Posterior vena cava (tissue), 2 donors: ENCODE data around the gene MYH10. TPM values are rescaled to one million over a fixed set of nuclear protein-coding genes. Genes with fewer than 3 reads are reported as not detected.
A peak's percentile ranks its signal among the peaks of the same experiment; 100 is the strongest.

Experiments
- DNase-seq: peaks from one replicate; pipeline ENCODE4 v3.0.0-alpha.2; 2020; ENCODE audit warnings: low spot score
- intact Hi-C, 2 donors: fragments of 100-400 bp; cut with DNase I; formaldehyde crosslinking; loops; one replicate each; pipeline versions ENCODE4 v1.14.1 to v1.14.2; 2022 to 2023
- total RNA-seq, 2 donors: library from RNA; stranded (reverse); fragmentation: NEBNext Ultra II Directional; extraction: Animal tissue kit (Norgen Biotek cat#: 25700); gene quantifications; one replicate each; pipeline ENCODE4 v1.2.1, GENCODE V29; 2021
- donor health status: DM: yes; HTN: yes; CAD: no.
- donor health status: DM: yes; HTN: yes; CAD: no.

The MYH10 gene
- total RNA-seq, 2 donors from 2014 or later, result 232 to 233 TPM

DNA sequence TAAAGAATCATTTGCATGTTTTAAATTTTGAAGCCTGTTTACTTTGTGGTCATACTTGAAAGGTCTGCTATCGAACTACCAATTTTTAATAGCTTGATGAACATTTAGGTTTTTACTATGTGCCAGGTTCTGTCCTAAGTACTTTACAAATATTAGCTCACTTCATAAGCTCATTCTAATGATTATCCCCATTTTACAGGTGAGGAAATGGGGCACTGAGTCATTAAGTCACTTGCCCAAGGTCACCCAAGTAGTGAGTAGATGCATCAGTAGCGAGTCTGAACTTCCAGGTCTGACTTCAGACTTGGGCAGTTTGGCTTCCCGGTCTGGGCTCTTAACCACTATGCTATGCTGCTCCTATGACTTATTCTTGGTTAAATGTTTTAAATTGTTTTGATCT lies 190.8 kb downstream of the MYH10 start:
- intact Hi-C loops, result no loop called here
- no peak for DNase-seq

DNA sequence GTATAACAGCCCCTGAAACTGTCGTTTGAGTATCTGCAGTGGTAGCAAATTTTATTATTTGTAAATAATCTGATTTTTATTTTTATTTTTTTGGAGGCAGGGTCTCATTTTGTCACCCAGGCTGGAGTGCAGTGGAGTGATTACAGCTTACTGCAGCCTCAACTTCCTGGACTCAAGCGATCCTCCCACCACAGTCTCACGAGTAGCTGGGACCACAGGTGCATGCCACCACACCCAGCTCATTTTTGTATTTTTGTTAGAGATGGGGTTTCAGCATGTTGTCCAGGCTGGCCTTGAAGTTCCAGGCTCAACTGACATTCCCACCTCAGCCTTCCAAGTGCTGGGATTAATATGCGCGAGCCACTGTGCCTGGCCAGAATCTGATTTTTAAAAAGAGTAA lies 192.1 kb downstream of the MYH10 start:
- DNase-seq, result no peak
- intact Hi-C loops, result no loop called here

DNA sequence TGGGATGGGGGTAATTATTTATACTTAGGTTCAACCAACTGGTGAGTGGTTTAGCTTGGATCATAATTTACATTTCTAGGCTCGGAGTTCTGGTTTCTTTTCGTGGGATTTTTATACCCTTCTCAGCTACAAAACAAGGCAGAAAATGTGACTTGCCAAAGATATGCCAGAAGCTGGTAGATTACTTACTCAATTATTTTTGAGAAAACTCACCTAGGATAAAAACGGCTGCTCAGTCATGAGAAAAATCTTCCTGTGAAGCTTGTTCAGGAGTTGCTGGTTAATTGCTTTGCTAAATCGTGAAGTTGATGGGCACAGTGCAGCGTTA lies 193.7 kb downstream of the MYH10 start:
- intact Hi-C loops, result no loop called here
- DNase-seq, result no peak

DNA sequence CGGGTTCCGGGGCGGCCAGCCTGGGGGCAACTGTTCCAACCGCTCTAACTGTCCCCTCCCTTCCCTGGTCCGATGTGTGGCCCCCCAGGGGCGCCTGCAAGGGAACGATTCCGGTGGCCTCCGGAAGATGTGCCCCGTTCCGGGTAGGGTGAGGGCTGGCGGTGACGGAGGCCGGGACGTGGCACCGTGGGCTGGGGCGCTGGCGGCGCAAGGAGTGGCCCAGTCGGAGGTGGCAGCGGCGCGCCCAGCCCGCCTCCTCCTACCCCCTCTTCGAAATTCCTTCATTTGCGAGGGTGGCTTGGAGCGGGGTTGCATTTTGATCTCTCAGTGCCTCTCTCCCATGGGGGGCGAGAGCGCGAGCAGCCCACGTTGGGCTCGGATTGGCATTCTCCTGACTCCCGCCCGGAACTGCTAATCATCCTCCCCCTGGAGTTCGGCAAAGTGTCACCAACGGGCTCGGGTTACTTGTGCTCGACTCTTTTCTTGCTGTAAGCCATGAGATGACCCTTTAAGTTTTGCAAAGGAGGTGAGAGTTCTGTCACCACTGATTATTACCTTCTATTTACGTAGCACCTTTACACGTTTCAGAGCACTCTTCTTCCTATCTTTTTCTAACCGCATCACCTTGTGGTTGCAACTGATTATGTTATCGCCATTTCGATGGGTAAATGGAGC lies 194.2 kb downstream of the MYH10 start:
- DNase-seq, result peak; percentile 92
- intact Hi-C loops, result no loop called here

DNA sequence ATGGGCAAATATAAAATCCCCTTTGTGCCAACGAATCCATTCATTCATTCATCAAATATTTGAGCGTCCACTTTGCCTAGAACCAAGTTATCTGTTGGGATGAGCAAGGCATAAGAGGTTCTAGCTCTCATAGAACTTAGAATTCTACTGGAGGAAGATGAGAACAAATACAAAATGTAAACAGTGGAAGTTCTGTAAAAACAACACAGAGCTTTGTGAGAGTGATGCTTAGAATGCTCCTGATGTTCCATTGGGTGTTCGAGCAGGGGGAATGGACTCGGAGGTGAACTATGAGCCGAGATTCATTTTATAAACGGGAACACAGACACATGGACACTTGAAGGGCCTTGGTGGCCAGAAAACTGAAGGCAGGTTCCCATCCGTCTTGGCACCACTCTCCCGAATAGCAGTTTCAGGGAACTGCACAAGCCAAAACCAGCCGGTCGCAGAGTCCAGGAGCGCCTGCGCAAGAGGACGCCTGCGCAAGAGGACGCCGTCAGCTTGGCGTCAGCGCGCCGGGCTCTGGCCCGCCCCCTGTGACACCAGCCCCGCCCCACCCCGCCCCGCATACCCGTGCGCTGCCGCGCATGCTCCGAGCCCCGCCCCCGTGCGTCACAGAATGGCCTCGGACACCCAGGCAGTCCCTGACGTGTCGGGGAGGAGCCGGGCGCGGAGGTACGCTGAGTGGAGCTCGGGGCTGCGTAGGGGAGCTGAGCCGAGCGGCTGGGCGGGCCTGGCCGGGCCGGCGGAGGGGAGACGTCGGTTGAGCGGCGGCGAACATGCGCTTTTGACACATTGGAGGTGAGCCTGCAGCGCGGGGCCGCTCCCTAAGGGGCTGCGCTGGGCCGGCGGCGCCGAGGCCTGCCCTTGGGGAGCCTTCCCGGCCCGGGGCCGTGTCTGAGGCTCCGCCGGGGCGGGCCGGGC lies 195.0 kb downstream of the MYH10 start, which contains the start of gene NDEL1:
Gene NDEL1, plus strand, starts transcription at position 640 of the 924 bp plus-strand sequence. CDS start 8,388 bp downstream, outside the sequence.
- intact Hi-C loops, result no loop called here
- DNase-seq, result peak; percentile 100

DNA sequence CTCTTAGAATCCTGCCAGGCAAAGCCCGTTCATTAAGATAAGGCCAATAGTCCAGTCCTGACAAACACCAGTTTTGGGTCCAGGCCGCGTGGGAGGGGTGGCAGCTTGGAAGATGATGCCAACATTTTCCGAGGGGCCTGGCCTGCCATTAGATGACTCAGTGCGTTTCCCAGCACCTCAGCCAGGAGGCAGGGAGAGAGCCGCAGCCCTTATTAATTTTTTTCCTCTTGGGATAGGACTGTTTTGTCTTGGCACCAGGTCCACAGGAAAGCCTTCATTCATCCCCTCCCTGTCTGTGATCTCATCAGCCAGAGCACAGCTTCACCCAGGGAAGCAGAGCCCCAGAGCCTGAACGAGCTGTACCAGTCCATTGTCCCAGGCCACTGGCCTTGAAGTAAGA lies 199.6 kb downstream of the MYH10 start:
- intact Hi-C loops, result no loop called here

DNA sequence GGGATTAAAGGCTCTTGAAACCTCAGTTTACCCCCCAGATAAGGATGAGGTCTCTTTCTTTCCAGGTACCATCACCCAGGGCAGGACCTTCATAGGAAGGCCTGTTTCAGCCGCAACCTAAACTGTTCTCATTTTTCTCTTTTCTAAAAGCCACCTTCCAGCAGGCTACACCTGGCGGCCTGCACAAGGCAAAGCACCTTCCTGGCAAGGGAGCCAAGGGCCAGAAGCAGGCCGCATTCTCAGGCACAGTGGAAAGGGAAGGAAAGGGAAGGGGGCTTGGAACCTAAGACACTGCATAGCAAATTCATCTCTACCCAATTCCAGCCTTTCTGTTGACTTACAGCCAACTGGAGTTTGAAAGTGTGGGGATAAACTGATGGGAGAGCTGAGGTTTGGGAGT lies 203.7 kb downstream of the MYH10 start:
- no peak for DNase-seq
- intact Hi-C loops, result no loop called here

More for the DNA sequence above, 199.6 kb downstream of the MYH10 start:
- DNase-seq, result peak; percentile 95

DNA sequence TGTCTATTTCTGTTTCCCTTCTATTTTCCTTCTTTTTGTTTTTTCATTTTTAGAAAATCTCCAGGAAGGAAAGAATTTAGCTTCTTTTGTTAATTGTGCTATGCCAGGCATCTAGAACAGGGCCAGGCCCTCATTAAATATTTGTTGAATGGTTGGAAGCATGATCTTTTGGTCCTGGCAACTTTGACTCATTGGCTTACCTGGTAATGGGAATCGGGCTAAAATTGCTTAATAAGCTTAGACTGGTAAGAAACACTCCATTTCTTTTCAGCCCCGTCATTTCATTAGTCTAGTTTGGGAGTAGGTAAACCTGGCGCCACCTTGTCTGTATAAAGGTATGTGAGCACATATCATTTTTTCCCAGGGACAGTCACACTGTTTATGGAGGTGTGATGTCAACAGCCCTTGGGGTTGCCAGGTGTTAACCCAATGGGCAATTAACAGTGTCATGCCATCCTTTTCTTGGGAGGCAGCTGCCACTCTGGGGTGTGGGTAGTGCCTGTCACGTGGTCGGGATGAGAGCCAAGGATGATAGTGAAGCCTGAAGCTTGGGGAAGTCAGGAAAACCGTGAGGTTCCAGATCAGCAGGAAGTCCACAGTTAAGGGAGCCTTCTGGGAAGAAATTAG lies 204.3 kb downstream of the MYH10 start:
- no peak for DNase-seq
- intact Hi-C loops, result no loop called here

Other genes with a start within 250 kb of the MYH10 start
- gene RPL26, start 247.5 kb downstream of the MYH10 start, total RNA-seq, result 1,000 to 10,000 TPM; 1,249 to 1,265 TPM
- not detected for gene RNF222, start 232.9 kb downstream of the MYH10 start, total RNA-seq
- gene NDEL1, start 194.8 kb downstream of the MYH10 start, total RNA-seq, result 10 to 100 TPM; 60.8 to 78.9 TPM
- not detected for gene CCDC42, start 114.1 kb upstream of the MYH10 start, total RNA-seq
- gene SPDYE4, start 127.8 kb upstream of the MYH10 start, total RNA-seq, result not detected
- gene MFSD6L, start 168.6 kb upstream of the MYH10 start, total RNA-seq, result under 1 TPM in 1 of 2 donors, not detected in 1; 0.19 TPM
- gene PIK3R6, start 236.9 kb upstream of the MYH10 start, total RNA-seq, result 1 to 10 TPM; 1.1 to 2.1 TPM